ENCODE results near the gene MRTFA.

GRCh38 chr22:40417041-40417440, 219.5 kb downstream of the MRTFA start:
- TF ChIP-seq, protein P1, sequence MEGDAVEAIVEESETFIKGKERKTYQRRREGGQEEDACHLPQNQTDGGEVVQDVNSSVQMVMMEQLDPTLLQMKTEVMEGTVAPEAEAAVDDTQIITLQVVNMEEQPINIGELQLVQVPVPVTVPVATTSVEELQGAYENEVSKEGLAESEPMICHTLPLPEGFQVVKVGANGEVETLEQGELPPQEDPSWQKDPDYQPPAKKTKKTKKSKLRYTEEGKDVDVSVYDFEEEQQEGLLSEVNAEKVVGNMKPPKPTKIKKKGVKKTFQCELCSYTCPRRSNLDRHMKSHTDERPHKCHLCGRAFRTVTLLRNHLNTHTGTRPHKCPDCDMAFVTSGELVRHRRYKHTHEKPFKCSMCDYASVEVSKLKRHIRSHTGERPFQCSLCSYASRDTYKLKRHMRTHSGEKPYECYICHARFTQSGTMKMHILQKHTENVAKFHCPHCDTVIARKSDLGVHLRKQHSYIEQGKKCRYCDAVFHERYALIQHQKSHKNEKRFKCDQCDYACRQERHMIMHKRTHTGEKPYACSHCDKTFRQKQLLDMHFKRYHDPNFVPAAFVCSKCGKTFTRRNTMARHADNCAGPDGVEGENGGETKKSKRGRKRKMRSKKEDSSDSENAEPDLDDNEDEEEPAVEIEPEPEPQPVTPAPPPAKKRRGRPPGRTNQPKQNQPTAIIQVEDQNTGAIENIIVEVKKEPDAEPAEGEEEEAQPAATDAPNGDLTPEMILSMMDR (IDR thresholded peaks at IDR 0.05): no peak
- TF ChIP-seq ZFX (IDR thresholded peaks at IDR 0.05; ENCODE audit: borderline replicate concordance): no peak

Measured in 22Rv1 (cell line).